Measurements from ENCODE around the gene NUDT7. TPM values are rescaled to one million over a fixed set of nuclear protein-coding genes. Genes with fewer than 3 reads are reported as not detected.

NUDT7 gene
- total and polyA plus RNA-seq, 2 experiments from 2014 or later: 5.6 to 14.3 TPM

DNA sequence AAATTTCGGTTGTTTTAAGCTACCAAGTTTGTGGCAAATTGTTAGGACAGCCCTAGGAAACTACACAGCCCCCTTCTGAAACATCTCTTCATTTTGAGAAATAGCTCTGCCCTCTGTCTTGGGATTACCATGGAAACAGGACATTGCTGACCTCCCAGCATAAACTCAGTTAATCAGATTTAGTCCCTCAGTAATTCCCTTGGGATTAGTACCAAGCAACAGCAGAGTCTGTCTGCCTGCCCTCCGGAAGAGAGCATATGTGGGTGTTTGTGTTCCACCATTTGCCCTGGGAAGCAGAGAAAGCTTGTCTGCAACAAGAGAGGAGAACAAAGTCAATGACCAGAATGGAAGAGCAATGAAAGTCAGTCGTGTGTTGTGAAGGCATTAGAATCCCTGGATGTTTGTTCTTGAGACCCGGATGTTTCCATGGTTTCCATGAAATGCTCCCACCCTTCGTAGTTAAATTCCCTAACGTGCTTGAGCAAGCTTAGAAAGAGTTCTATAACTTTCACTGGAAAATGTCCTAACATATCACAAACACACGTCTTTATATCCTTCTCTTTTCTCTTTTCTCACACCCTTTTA lies 26.2 kb downstream of the NUDT7 start (continued):
- no peak for TF ChIP-seq ZNF462 (CRISPR knock-in tag; IDR thresholded peaks at IDR 0.05)
- no peak for TF ChIP-seq CTCF (conservative IDR thresholded peaks at IDR 0.05; ENCODE audit: low read depth in 2 of 2)
- TF ChIP-seq EZH2 (IDR thresholded peaks at IDR 0.05; ENCODE audit: low read depth, unreplicated experiment): no peak
- TF ChIP-seq NANOG (IDR thresholded peaks at IDR 0.05; ENCODE audit: borderline replicate concordance): no peak
- no peak for TF ChIP-seq ZNF114 (CRISPR knock-in tag; IDR thresholded peaks at IDR 0.05)
- TF ChIP-seq POLR2AphosphoS5 (IDR thresholded peaks at IDR 0.05; ENCODE audit: low read depth): no peak
- TF ChIP-seq, protein P1, sequence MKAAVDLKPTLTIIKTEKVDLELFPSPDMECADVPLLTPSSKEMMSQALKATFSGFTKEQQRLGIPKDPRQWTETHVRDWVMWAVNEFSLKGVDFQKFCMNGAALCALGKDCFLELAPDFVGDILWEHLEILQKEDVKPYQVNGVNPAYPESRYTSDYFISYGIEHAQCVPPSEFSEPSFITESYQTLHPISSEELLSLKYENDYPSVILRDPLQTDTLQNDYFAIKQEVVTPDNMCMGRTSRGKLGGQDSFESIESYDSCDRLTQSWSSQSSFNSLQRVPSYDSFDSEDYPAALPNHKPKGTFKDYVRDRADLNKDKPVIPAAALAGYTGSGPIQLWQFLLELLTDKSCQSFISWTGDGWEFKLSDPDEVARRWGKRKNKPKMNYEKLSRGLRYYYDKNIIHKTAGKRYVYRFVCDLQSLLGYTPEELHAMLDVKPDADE (IDR thresholded peaks at IDR 0.05): no peak
